ENCODE results near the gene APBA2. TPM values are rescaled to one million over a fixed set of nuclear protein-coding genes. Genes with fewer than 3 reads are reported as not detected.

Gene APBA2
- total RNA-seq, 1 donor from 2014 or later: 0.38 TPM

GRCh38 chr15:29092376-29093064 is 206.7 kb downstream of the APBA2 start:
- TF ChIP-seq CTCF (IDR thresholded peaks at IDR 0.05; ENCODE audit: borderline replicate concordance): no peak
- no peaks in the 10 kb centered on the region for H3K4me1 ChIP-seq
- H3K9me3 ChIP-seq (replicated peaks): no peaks in the 10 kb centered on the region
- intact Hi-C loops (cut with micrococcal nuclease): no loop called here
- H3K27me3 ChIP-seq (ENCODE audit: low read depth): peaks cover 39% of the 10 kb centered on the region
- H3K4me3 ChIP-seq: no peak overlapping the region
- H3K36me3 ChIP-seq: no peaks in the 10 kb centered on the region
- DNase-seq: no peak
- H3K27ac ChIP-seq (replicated peaks): no peak overlapping the region

GRCh38 chr15:29093065-29093435 is 207.3 kb downstream of the APBA2 start:
- no peak for TF ChIP-seq CTCF (IDR thresholded peaks at IDR 0.05; ENCODE audit: borderline replicate concordance)
- no peak overlapping the region for H3K4me3 ChIP-seq
- no peaks in the 10 kb centered on the region for H3K4me1 ChIP-seq
- peaks cover 34% of the 10 kb centered on the region for H3K27me3 ChIP-seq (ENCODE audit: low read depth)
- no peaks in the 10 kb centered on the region for H3K36me3 ChIP-seq
- no peak for DNase-seq
- H3K27ac ChIP-seq (replicated peaks): no peak overlapping the region
- intact Hi-C loops (cut with micrococcal nuclease): no loop called here
- H3K9me3 ChIP-seq (replicated peaks): no peaks in the 10 kb centered on the region

DNA sequence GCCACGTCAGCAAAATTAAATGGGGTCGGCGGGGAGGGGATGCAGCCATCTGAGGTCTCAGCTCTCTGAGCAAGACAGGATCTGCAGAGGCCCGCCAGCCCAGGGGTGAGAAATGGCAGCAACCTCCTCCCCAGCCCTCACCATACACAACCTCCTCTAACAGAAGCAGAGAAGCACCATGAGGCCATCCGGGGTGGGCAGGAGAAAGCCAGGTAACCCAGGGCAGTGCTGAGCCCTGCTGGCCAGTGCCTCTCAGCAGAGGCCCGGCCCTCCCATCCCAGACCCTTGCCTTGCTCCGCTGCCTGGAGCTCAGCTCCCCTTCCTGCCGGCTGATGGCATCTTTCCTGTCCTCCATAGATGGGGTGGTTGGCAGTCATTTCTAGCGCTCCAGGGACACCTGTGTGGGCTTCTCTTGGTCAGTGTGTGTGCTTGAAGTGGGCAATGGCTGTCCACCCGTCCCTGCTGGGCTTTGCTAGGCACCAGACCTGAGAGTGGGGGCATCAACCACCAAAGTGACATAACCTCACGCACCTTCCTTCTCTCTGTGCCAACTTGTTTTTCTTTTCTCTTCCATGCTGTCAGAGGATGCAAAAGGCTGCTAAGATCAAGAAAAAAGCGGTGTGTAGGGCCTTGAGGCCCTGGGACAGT is 208.0 kb downstream of the APBA2 start:
- H3K4me1 ChIP-seq: no peaks in the 10 kb centered on the region
- H3K36me3 ChIP-seq: no peaks in the 10 kb centered on the region
- peaks cover 27% of the 10 kb centered on the region for H3K27me3 ChIP-seq (ENCODE audit: low read depth)
- no peak for DNase-seq
- TF ChIP-seq CTCF (IDR thresholded peaks at IDR 0.05; ENCODE audit: borderline replicate concordance): no peak
- no peak overlapping the region for H3K27ac ChIP-seq (replicated peaks)
- intact Hi-C loops (cut with micrococcal nuclease): no loop called here
- no peaks in the 10 kb centered on the region for H3K9me3 ChIP-seq (replicated peaks)
- no peak overlapping the region for H3K4me3 ChIP-seq

DNA sequence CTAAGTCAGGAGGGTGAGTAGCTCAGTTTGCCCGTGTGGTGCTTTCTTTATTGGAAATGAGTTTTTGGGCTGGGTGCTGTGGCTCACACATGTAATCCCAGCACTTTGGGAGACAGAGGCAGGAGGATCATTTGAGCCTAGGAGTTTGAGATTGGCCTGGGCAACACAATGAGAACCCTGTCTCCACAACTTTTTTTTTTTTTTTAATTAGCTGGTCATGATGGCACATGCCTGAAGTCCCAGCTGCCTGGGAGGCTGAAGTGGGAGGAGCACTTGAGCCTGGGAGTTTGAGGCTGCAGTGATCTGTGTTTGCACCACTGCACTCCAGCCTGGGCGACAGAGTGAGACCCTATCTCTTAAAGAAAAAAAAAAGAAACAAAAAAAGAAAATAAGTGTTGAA is 208.9 kb downstream of the APBA2 start:
- Histone ChIP-seq H3K27me3 (ENCODE audit: low read depth) (peaks cover 18% of the 10 kb centered on the region), H3K27ac (replicated peaks) (no peak overlapping the region), H3K9me3 (replicated peaks) (no peaks in the 10 kb centered on the region), H3K4me1 (no peaks in the 10 kb centered on the region), H3K4me3 (no peak overlapping the region), H3K36me3 (no peaks in the 10 kb centered on the region)
- no peak for TF ChIP-seq CTCF (IDR thresholded peaks at IDR 0.05; ENCODE audit: borderline replicate concordance)
- intact Hi-C loops (cut with micrococcal nuclease): no loop called here
- no peak for DNase-seq

- Histone ChIP-seq H3K27me3 (ENCODE audit: low read depth) (peaks cover 8% of the 10 kb centered on the region), H3K9me3 (replicated peaks) (no peaks in the 10 kb centered on the region), H3K4me1 (no peaks in the 10 kb centered on the region), H3K4me3 (no peak overlapping the region), H3K36me3 (no peaks in the 10 kb centered on the region), H3K27ac (replicated peaks) (no peak overlapping the region)
- no peak for TF ChIP-seq CTCF (IDR thresholded peaks at IDR 0.05; ENCODE audit: borderline replicate concordance)
- no peak for DNase-seq
- intact Hi-C loops (cut with micrococcal nuclease): no loop called here
Observed at GRCh38 chr15:29095746-29096145, 210.0 kb downstream of the APBA2 start.

All from left ventricle myocardium inferior (tissue), 1 donor.